LNCAP (cell line): ENCODE data around the gene ADAMTS16.

Experiments used
- CTCF ChIP-seq: fragments of 450-650 bp; IDR thresholded peaks from 2 replicates; pipeline ENCODE4 v1.5.1; 2017; ENCODE audit warnings: mild to moderate bottlenecking

The ADAMTS16 gene

GRCh38 chr5:5342784-5343183, 202.7 kb downstream of the ADAMTS16 start:
- TF ChIP-seq CTCF: no peak

GRCh38 chr5:5343568-5343967, 203.4 kb downstream of the ADAMTS16 start:
- no peak for TF ChIP-seq CTCF

GRCh38 chr5:5344051-5344571, 204.0 kb downstream of the ADAMTS16 start:
- TF ChIP-seq CTCF: no peak

- no peak for TF ChIP-seq CTCF
Observed at GRCh38 chr5:5344606-5345005, 204.5 kb downstream of the ADAMTS16 start.

- no peak for TF ChIP-seq CTCF
Observed at GRCh38 chr5:5347442-5347841, 207.3 kb downstream of the ADAMTS16 start.

- no peak for TF ChIP-seq CTCF
Observed at GRCh38 chr5:5348135-5348534, 208.0 kb downstream of the ADAMTS16 start.

GRCh38 chr5:5348576-5348975, 208.4 kb downstream of the ADAMTS16 start:
- TF ChIP-seq CTCF: no peak

GRCh38 chr5:5350101-5350500, 210.0 kb downstream of the ADAMTS16 start:
- no peak for TF ChIP-seq CTCF
